DND-41 (cell line): ENCODE measurements around the gene ZNF281.

Experiments used
- EZH2 ChIP-seq: IDR thresholded peaks from 3 replicates; pipeline ENCODE4 v1.6.1; 2012; ENCODE audit warnings: borderline replicate concordance, low read depth, mild to moderate bottlenecking, moderate library complexity, low read length, inconsistent platforms; ENCODE audit not compliant: severe bottlenecking
- TF ChIP-seq, protein P1 (sequence below): IDR thresholded peaks from 2 replicates; pipeline ENCODE4 v1.5.1; 2012; ENCODE audit warnings: borderline replicate concordance, low read length, moderate library complexity, mild to moderate bottlenecking; ENCODE audit not compliant: poor library complexity, severe bottlenecking; ENCODE audit errors: extremely low read depth

DNA sequence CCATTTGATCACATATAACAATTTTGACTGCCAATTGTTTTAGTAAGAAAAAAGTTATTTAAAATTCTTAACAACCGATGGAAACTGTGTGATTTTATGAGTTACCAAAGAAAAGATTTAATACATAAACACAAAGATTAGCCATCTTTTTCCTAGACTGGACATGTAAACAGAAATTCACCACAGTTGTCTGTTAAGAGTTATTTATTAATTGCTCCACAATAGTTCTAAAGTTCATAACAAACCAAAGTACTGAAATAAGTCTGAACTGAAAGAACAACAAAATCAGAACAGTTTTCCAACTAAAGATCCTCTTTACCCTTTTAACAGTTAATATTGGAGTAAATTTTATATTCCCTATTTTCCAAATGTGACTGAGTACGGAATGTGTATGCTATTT, 8.6 kb downstream of the ZNF281 start:
- TF ChIP-seq, protein P1, sequence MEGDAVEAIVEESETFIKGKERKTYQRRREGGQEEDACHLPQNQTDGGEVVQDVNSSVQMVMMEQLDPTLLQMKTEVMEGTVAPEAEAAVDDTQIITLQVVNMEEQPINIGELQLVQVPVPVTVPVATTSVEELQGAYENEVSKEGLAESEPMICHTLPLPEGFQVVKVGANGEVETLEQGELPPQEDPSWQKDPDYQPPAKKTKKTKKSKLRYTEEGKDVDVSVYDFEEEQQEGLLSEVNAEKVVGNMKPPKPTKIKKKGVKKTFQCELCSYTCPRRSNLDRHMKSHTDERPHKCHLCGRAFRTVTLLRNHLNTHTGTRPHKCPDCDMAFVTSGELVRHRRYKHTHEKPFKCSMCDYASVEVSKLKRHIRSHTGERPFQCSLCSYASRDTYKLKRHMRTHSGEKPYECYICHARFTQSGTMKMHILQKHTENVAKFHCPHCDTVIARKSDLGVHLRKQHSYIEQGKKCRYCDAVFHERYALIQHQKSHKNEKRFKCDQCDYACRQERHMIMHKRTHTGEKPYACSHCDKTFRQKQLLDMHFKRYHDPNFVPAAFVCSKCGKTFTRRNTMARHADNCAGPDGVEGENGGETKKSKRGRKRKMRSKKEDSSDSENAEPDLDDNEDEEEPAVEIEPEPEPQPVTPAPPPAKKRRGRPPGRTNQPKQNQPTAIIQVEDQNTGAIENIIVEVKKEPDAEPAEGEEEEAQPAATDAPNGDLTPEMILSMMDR: no peak
- no peak for TF ChIP-seq EZH2
